Heart right ventricle (tissue), 16 donors: ENCODE results near the gene PAPOLG. TPM values are rescaled to one million over a fixed set of nuclear protein-coding genes. Genes with fewer than 3 reads are reported as not detected.

Experiments
- ATAC-seq, 8 donors: fragments of 200-7000 bp; cut with Tn5 transposase; one replicate each; pipeline ENCODE4 v1.9.1; 2020; ENCODE audit warnings: mild to moderate bottlenecking in 8 of 8, moderate library complexity in 8 of 8, moderate number of reproducible peaks in 1 of 8
- DNase-seq, 2 donors: peaks; one replicate each; pipeline ENCODE4 v3.0.0-alpha.2; 2020
- H3K27ac ChIP-seq, 10 donors: fragments of 200-600 bp; sonication (generic) in 2 of 10; one replicate each; pipeline versions ENCODE4 v1.5.0 to v1.8.0; 2020 to 2022; ENCODE audit warnings: mild to moderate bottlenecking in 3 of 10
- H3K27me3 ChIP-seq, 7 donors: fragments of 200-600 bp; one replicate each; pipeline ENCODE4 v1.8.0; 2021 to 2022; ENCODE audit warnings: mild to moderate bottlenecking in 2 of 7
- H3K36me3 ChIP-seq, 9 donors: fragments of 200-600 bp; sonication (generic) in 1 of 9; one replicate each; pipeline versions ENCODE4 v1.5.0 to v1.8.0; 2020 to 2022; ENCODE audit warnings: mild to moderate bottlenecking in 2 of 9
- H3K4me1 ChIP-seq, 9 donors: fragments of 200-600 bp; sonication (generic) in 1 of 9; one replicate each; pipeline versions ENCODE4 v1.5.0 to v1.8.0; 2020 to 2022; ENCODE audit warnings: mild to moderate bottlenecking in 4 of 9
- H3K4me3 ChIP-seq, 10 donors: fragments of 200-600 bp; sonication (generic) in 2 of 10; one replicate each; pipeline versions ENCODE4 v1.5.0 to v1.8.0; 2020 to 2022; ENCODE audit warnings: mild to moderate bottlenecking in 7 of 10, moderate library complexity in 2 of 10
- H3K9me3 ChIP-seq, 11 donors: fragments of 200-600 bp in 10 of 11; sonication (generic) in 2 of 11; one replicate each; pipeline versions ENCODE4 v1.5.0 to v1.8.0; 2013 to 2022; ENCODE audit warnings: mild to moderate bottlenecking in 2 of 11, control low read depth in 1 of 11, moderate library complexity in 1 of 11
- WGBS, 2 donors: extraction: QIAGEN DNeasy Blood & Tissue Kit; methylation state at CpG; one replicate each; pipeline ENCODE4 v1.1.7; 2013; ENCODE audit warnings: inconsistent platforms in 1 of 2; 5-methylcytosine and 5-hydroxymethylcytosine counted together
- intact Hi-C, 10 donors: fragments of 100-400 bp; cut with DNase I; formaldehyde crosslinking; loops; one replicate each; pipeline versions ENCODE4 v1.11.1 to v1.14.2; 2022
- polyA plus RNA-seq, 2 donors: library from polyadenylated mRNA; stranded (reverse); fragments of 200-250 nt; gene quantifications; one replicate each; pipeline ENCODE4 v1.2.3, GENCODE V29; 2013
- total RNA-seq, 10 donors: library from RNA; stranded (reverse); fragmentation: NEBNext Ultra II Directional in 3 of 10; extraction: Animal tissue kit (Norgen Biotek cat#: 25700) in 3 of 10; gene quantifications; one replicate each; pipeline versions ENCODE4 v1.2.1 to v1.2.4, GENCODE V29; 2021 to 2023
- TF ChIP-seq, protein P1 (sequence below), 9 donors: fragments of 200-600 bp; sonication (generic) in 2 of 9; IDR thresholded peaks; one replicate each; pipeline versions ENCODE4 v1.5.0 to v1.8.0; 2021 to 2022; ENCODE audit warnings: antibody characterized with exemption in 9 of 9, mild to moderate bottlenecking in 5 of 9, moderate library complexity in 1 of 9
- donor health status: Arrhythmogenic right ventricular cardiomyopathy.
- donor health status: ischemic (EF 13 %, LVEDD 7.1; RV severe dilation, severe dysfunction).
- donor health status: healthy with polysubstance abuse.
- donor health status: DM: no; HTN: yes; CAD: no.
- donor health status: DM: no; HTN: no; CAD: no.
- donor health status: ischemic (EF 25% LVEDD 6.9; RV normal size, moderate dysfunction).
- donor health status: ischemic (EF 25% LVEDD 5.7; RV mildly dilated, moderate dysfunction).
- donor health status: healthy.
- donor health status: DM: yes; HTN: yes; CAD: no.
- donor health status: Ischemic cardiomyopathy.
- donor health status: ischemic (EF 35%, LVEDD 5.7; RV mildly dilated, moderate dysfunction).
- donor health status: nonischemic (EF 11% LVEDD 7.7; RV severe dilation, severe dysfunction).
- donor health status: DM: yes; HTN: yes; CAD: no.
- donor health status: PGD.
- donor health status: ischemic (EF 29% LVEDD 5.4; RV normal size, mild dysfunction).
- donor health status: nonischemic (EF 23%, LVEDD 6.1; RV moderate dilation, normal function).

Gene PAPOLG
- total and polyA plus RNA-seq, 12 donors = 2.7 to 11.9 (median 8.4) TPM

DNA sequence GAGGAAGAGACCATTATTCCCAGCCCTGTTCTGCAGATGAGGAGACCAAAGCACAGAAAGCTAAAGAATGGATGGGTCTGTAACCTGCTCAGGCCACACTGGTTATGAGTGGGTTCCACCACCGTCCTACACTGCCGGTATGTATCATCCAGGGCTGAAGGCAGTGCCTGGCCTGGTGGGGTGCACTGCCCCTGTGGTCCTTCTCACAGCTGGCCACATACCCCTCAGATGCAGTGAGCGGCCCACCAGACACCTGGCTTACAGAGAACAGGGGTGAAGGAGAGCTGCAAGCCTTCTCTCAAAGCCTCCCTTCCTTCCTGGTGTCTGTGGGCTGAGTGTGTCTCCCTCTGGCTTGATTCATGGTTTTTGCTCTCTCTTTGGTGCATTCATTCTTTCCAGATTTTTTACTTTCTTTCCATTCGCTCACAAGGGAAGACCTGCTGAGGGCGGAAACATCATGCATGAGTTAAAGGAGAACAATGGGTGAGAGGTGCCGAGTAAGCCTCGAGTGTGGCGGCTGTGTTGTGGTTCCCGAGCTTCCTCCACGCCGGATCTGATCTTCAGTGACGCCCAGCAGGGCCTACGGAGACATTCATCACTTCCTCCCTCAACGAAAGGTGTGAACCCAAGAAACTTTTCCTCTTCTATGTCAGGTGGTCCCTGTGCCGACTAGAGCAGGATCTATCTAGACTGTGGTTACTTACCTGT, 63.2 kb downstream of the PAPOLG start:
- intact Hi-C loops = no loop called here
- TF ChIP-seq, protein P1, sequence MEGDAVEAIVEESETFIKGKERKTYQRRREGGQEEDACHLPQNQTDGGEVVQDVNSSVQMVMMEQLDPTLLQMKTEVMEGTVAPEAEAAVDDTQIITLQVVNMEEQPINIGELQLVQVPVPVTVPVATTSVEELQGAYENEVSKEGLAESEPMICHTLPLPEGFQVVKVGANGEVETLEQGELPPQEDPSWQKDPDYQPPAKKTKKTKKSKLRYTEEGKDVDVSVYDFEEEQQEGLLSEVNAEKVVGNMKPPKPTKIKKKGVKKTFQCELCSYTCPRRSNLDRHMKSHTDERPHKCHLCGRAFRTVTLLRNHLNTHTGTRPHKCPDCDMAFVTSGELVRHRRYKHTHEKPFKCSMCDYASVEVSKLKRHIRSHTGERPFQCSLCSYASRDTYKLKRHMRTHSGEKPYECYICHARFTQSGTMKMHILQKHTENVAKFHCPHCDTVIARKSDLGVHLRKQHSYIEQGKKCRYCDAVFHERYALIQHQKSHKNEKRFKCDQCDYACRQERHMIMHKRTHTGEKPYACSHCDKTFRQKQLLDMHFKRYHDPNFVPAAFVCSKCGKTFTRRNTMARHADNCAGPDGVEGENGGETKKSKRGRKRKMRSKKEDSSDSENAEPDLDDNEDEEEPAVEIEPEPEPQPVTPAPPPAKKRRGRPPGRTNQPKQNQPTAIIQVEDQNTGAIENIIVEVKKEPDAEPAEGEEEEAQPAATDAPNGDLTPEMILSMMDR (IDR thresholded peaks at IDR 0.05) = no peak
- H3K4me1 ChIP-seq = peaks cover 0 to 13% (median 0%) of the 10 kb centered on the region in 9 donors
- ATAC-seq = peak in 5 of 8 donors; percentile 15 to 39 (median 21)
- 80 to 89% methylated on average over 15 of the region's 15 CpGs for WGBS, 2 donors
- no peak overlapping the region for H3K4me3 ChIP-seq
- H3K36me3 ChIP-seq = no peaks in the 10 kb centered on the region
- H3K27ac ChIP-seq = peak overlapping the region in 1 of 10 donors; percentile 73
- H3K27me3 ChIP-seq = no peaks in the 10 kb centered on the region
- no peaks in the 10 kb centered on the region for H3K9me3 ChIP-seq
- no peak for DNase-seq

DNA sequence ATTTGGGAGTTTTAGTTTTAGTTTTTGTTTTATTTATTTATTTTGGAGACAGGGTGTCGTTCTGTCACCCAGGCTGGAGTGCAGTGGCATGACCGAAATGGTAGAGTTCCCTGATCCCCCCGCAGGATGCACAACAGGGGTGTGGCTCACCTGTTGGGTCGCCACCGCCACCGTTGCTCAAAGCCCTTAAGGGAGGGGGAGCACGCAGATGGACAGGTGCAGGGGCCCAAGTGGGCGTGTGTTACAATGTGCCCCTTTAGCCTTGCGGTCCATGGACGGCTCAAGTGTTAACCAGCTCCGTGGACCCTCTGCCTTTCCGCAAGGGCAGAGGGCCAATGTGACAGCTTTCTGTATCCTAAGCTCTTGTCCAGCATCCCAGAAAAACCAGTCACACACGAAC, 63.9 kb downstream of the PAPOLG start:
- DNase-seq = no peak
- Histone ChIP-seq H3K4me3 (no peak overlapping the region), H3K9me3 (no peaks in the 10 kb centered on the region), H3K27me3 (no peaks in the 10 kb centered on the region), H3K36me3 (no peaks in the 10 kb centered on the region), H3K27ac (peak overlapping the region in 1 of 10 donors; percentile 73), H3K4me1 (peaks cover 0 to 13% (median 0%) of the 10 kb centered on the region in 9 donors)
- TF ChIP-seq, protein P1 (IDR thresholded peaks at IDR 0.05) = no peak
- ATAC-seq = peak in 1 of 8 donors; percentile 24
- 90% methylated on average over 13 of the region's 13 CpGs for WGBS, 2 donors
- intact Hi-C loops = no loop called here

DNA sequence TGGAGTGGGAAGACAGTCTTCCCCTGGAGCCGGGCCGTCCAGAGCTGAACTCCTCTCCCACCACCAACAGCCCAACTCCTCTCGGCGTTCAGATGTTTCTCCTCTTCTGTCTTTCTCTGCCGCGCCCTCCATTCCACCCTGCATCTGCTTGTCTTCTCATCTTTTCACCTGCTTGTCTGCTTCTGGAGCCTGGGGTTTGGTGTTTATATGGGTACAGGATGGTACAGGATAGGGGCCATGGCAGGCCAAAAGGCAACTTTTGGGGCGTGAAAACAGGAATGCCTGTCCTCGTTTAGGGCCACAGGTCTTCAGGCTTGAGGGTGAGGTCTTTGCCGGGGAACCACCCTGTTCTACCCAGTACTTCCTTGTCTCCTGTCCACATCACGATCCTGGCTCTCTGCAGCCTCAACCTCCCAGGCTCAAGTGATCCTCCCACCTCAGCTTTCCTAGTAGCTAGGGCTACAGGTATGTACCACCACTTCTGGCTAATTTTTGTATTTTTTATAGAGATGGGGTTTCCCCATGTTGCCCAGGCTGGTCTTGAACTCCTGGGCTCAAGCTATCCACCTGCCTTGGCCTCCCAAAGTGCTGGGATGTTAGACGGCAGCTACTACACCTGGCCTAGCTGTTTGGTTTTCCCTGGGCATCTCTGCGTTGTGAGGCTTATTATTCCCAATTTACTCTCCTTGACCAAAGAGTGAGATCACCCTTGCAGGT, 64.5 kb downstream of the PAPOLG start:
- DNase-seq = no peak
- Histone ChIP-seq H3K9me3 (no peaks in the 10 kb centered on the region), H3K27ac (no peak overlapping the region), H3K4me3 (no peak overlapping the region), H3K36me3 (no peaks in the 10 kb centered on the region), H3K4me1 (peaks cover 0 to 13% (median 0%) of the 10 kb centered on the region in 9 donors), H3K27me3 (no peaks in the 10 kb centered on the region)
- 89 to 95% methylated on average over 12 of the region's 12 CpGs for WGBS, 2 donors
- TF ChIP-seq, protein P1 (IDR thresholded peaks at IDR 0.05) = no peak
- intact Hi-C loops = no loop called here
- ATAC-seq = no peak

GRCh38 chr2:60821133-60821469, 65.0 kb downstream of the PAPOLG start:
- no peak for ATAC-seq
- H3K9me3 ChIP-seq = no peaks in the 10 kb centered on the region
- TF ChIP-seq, protein P1 (IDR thresholded peaks at IDR 0.05) = no peak
- WGBS, 2 donors = 95 to 97% methylated on average over 3 of the region's 3 CpGs
- no peak overlapping the region for H3K4me3 ChIP-seq
- no peaks in the 10 kb centered on the region for H3K36me3 ChIP-seq
- no peak overlapping the region for H3K27ac ChIP-seq
- intact Hi-C loops = no loop called here
- DNase-seq = no peak
- no peaks in the 10 kb centered on the region for H3K27me3 ChIP-seq
- H3K4me1 ChIP-seq = peaks cover 0 to 13% (median 0%) of the 10 kb centered on the region in 9 donors
